Stimulated activated CD8-positive, alpha-beta memory T cell treated with anti-CD3 and anti-CD28 coated beads, Interleukin-7, amount 100 ng/mL, for 24 hours (primary cell): ENCODE results near the gene MARF1.
"Not testable (repeated sequence)": the region's sequence is repeated elsewhere in the genome, so short reads cannot be mapped to it uniquely, and the experiment has no call there.

Experiments used
- DNase-seq: peaks from one replicate; pipeline ENCODE4 v3.0.0-alpha.2; 2020; ENCODE audit warnings: low read depth

MARF1 gene

GRCh38 chr16:15573274-15573895 is 69.6 kb downstream of the MARF1 start:
- no peak for DNase-seq

GRCh38 chr16:15572329-15573001 is 70.5 kb downstream of the MARF1 start:
- no peak for DNase-seq

- no peak for DNase-seq
These were observed 71.4 kb downstream of the MARF1 start for GRCh38 chr16:15571557-15571956.

- not testable (repeated sequence) for DNase-seq
These were observed 72.3 kb downstream of the MARF1 start for GRCh38 chr16:15570666-15571065.

- no peak for DNase-seq
These were observed 75.1 kb downstream of the MARF1 start for GRCh38 chr16:15567823-15568222.

GRCh38 chr16:15566095-15566494 is 76.9 kb downstream of the MARF1 start:
- DNase-seq = no peak

GRCh38 chr16:15564604-15565339 is 78.2 kb downstream of the MARF1 start:
- DNase-seq = no peak

- DNase-seq = no peak
These were observed 83.8 kb downstream of the MARF1 start for GRCh38 chr16:15559176-15559575.

GRCh38 chr16:15557258-15557657 is 85.7 kb downstream of the MARF1 start:
- DNase-seq = no peak

- DNase-seq = no peak
These were observed 86.8 kb downstream of the MARF1 start for GRCh38 chr16:15556130-15556529.

GRCh38 chr16:15553313-15554088 is 89.5 kb downstream of the MARF1 start:
- DNase-seq = no peak

- no peak for DNase-seq
These were observed 90.4 kb downstream of the MARF1 start for GRCh38 chr16:15552507-15552906.

GRCh38 chr16:15548482-15548891 is 94.5 kb downstream of the MARF1 start:
- DNase-seq = no peak

GRCh38 chr16:15547768-15548096 is 95.2 kb downstream of the MARF1 start:
- no peak for DNase-seq

GRCh38 chr16:15547072-15547767 is 95.7 kb downstream of the MARF1 start:
- DNase-seq = not testable (repeated sequence)

GRCh38 chr16:15545544-15545943 is 97.4 kb downstream of the MARF1 start:
- DNase-seq = no peak

GRCh38 chr16:15544405-15544804 is 98.5 kb downstream of the MARF1 start:
- DNase-seq = no peak
